ENCODE data around the gene CATSPERB. TPM values are rescaled to one million over a fixed set of nuclear protein-coding genes. Genes with fewer than 3 reads are reported as not detected.

CATSPERB gene
- total and polyA plus RNA-seq, 2 experiments from 2014 or later = 0.27 to 0.38 TPM

GRCh38 chr14:91708795-91709194 lies 23.1 kb downstream of the CATSPERB start (continued):
- no peak for TF ChIP-seq ZNF462 (CRISPR knock-in tag; IDR thresholded peaks at IDR 0.05)

GRCh38 chr14:91706996-91707395 lies 24.9 kb downstream of the CATSPERB start:
- no peaks in the 10 kb centered on the region for H3F3A ChIP-seq (replicated peaks; ENCODE audit: low read depth)
- no peaks in the 10 kb centered on the region; the same call in 2 of the 3 replicates for H3K9me3 Mint-ChIP-seq
- H3K4me3 Mint-ChIP-seq = no peak overlapping the region
- no peaks in the 10 kb centered on the region for H4K20me1 ChIP-seq (replicated peaks; ENCODE audit: insufficient read depth)
- H2AFZ ChIP-seq = no peak overlapping the region
- no peak overlapping the region for H3K27ac Mint-ChIP-seq
- no peaks in the 10 kb centered on the region for H3K27me3 Mint-ChIP-seq (ENCODE audit: insufficient read depth, low read depth, poor library complexity)
- DNase-seq (ENCODE audit: low spot score) = no peak
- no peak for ATAC-seq
- H3K36me3 Mint-ChIP-seq (ENCODE audit: low read depth) = no peaks in the 10 kb centered on the region
- no peak overlapping the region for H3K4me3 ChIP-seq
- H3K4me2 ChIP-seq = no peak overlapping the region
- no peaks in the 10 kb centered on the region for H3K4me1 Mint-ChIP-seq
- H3K27ac ChIP-seq (ENCODE audit: low read depth) = no peak overlapping the region
- 0 out of 2 replicates have a peak, but pooled peaks cover 3% of the 10 kb centered on the region for H3K4me1 ChIP-seq (ENCODE audit: insufficient read depth)
- no peaks in the 10 kb centered on the region for H3K27me3 ChIP-seq (ENCODE audit: insufficient read depth)
- no peaks in the 10 kb centered on the region for H3K79me2 ChIP-seq (replicated peaks; ENCODE audit: insufficient read depth)
- H3K9me2 ChIP-seq (ENCODE audit: insufficient read depth) = no peaks in the 10 kb centered on the region
- H3K36me3 ChIP-seq (ENCODE audit: insufficient read depth) = no peaks in the 10 kb centered on the region
- TF ChIP-seq ZNF331 (CRISPR knock-in tag; IDR thresholded peaks at IDR 0.05; ENCODE audit: low read depth) (no peak), NANOG (IDR thresholded peaks at IDR 0.05; ENCODE audit: borderline replicate concordance) (no peak)
- TF ChIP-seq, protein P1, sequence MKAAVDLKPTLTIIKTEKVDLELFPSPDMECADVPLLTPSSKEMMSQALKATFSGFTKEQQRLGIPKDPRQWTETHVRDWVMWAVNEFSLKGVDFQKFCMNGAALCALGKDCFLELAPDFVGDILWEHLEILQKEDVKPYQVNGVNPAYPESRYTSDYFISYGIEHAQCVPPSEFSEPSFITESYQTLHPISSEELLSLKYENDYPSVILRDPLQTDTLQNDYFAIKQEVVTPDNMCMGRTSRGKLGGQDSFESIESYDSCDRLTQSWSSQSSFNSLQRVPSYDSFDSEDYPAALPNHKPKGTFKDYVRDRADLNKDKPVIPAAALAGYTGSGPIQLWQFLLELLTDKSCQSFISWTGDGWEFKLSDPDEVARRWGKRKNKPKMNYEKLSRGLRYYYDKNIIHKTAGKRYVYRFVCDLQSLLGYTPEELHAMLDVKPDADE (IDR thresholded peaks at IDR 0.05) = no peak
- TF ChIP-seq, protein P2, sequence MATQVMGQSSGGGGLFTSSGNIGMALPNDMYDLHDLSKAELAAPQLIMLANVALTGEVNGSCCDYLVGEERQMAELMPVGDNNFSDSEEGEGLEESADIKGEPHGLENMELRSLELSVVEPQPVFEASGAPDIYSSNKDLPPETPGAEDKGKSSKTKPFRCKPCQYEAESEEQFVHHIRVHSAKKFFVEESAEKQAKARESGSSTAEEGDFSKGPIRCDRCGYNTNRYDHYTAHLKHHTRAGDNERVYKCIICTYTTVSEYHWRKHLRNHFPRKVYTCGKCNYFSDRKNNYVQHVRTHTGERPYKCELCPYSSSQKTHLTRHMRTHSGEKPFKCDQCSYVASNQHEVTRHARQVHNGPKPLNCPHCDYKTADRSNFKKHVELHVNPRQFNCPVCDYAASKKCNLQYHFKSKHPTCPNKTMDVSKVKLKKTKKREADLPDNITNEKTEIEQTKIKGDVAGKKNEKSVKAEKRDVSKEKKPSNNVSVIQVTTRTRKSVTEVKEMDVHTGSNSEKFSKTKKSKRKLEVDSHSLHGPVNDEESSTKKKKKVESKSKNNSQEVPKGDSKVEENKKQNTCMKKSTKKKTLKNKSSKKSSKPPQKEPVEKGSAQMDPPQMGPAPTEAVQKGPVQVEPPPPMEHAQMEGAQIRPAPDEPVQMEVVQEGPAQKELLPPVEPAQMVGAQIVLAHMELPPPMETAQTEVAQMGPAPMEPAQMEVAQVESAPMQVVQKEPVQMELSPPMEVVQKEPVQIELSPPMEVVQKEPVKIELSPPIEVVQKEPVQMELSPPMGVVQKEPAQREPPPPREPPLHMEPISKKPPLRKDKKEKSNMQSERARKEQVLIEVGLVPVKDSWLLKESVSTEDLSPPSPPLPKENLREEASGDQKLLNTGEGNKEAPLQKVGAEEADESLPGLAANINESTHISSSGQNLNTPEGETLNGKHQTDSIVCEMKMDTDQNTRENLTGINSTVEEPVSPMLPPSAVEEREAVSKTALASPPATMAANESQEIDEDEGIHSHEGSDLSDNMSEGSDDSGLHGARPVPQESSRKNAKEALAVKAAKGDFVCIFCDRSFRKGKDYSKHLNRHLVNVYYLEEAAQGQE (IDR thresholded peaks at IDR 0.05; ENCODE audit: unreplicated experiment) = no peak

Data from GM23338 (cell line).